ENCODE results near the gene RPGRIP1.

RPGRIP1 gene

GRCh38 chr14:21307637-21308036, 27.8 kb downstream of the RPGRIP1 start:
- Histone ChIP-seq H3K9ac (ENCODE audit: insufficient read length) (no peak overlapping the region), H3K9me3 (ENCODE audit: low read depth, low read length) (no peaks in the 10 kb centered on the region)

GRCh38 chr14:21308132-21308478, 28.2 kb downstream of the RPGRIP1 start:
- no peak for DNase-seq (ENCODE audit: low read depth, low spot score)
- Histone ChIP-seq H3K9ac (ENCODE audit: insufficient read length) (no peak overlapping the region), H3K27ac (no peak overlapping the region), H3K36me3 (ENCODE audit: insufficient read depth, low read length) (no peaks in the 10 kb centered on the region), H3K9me3 (ENCODE audit: low read depth, low read length) (no peaks in the 10 kb centered on the region), H3K4me3 (no peak overlapping the region)
- no peak for TF ChIP-seq POLR2AphosphoS5 (IDR thresholded peaks at IDR 0.05; ENCODE audit: borderline replicate concordance, low read depth, low read length)
- no peak for TF ChIP-seq EZH2 (IDR thresholded peaks at IDR 0.05)
- TF ChIP-seq FOXP2 (optimal IDR thresholded peaks at IDR 0.05; ENCODE audit: control extremely low read depth, extremely low read length, insufficient read depth) = no peak

More at GRCh38 chr14:21307637-21308036, 27.8 kb downstream of the RPGRIP1 start:
- no peak overlapping the region for H3K27ac ChIP-seq
- DNase-seq (ENCODE audit: low read depth, low spot score) = no peak
- TF ChIP-seq EZH2 (IDR thresholded peaks at IDR 0.05) (no peak), POLR2AphosphoS5 (IDR thresholded peaks at IDR 0.05; ENCODE audit: borderline replicate concordance, low read depth, low read length) (no peak), FOXP2 (optimal IDR thresholded peaks at IDR 0.05; ENCODE audit: control extremely low read depth, extremely low read length, insufficient read depth) (no peak)
- H3K36me3 ChIP-seq (ENCODE audit: insufficient read depth, low read length) = no peaks in the 10 kb centered on the region
- H3K4me3 ChIP-seq = no peak overlapping the region

GRCh38 chr14:21308479-21309237, 28.8 kb downstream of the RPGRIP1 start:
- Histone ChIP-seq H3K27ac (no peak overlapping the region), H3K9me3 (ENCODE audit: low read depth, low read length) (no peaks in the 10 kb centered on the region), H3K36me3 (ENCODE audit: insufficient read depth, low read length) (no peaks in the 10 kb centered on the region), H3K4me3 (no peak overlapping the region), H3K9ac (ENCODE audit: insufficient read length) (no peak overlapping the region)
- TF ChIP-seq POLR2AphosphoS5 (IDR thresholded peaks at IDR 0.05; ENCODE audit: borderline replicate concordance, low read depth, low read length) = peak; percentile 51; the same call in 1 of the 2 replicates
- no peak for TF ChIP-seq FOXP2 (optimal IDR thresholded peaks at IDR 0.05; ENCODE audit: control extremely low read depth, extremely low read length, insufficient read depth)
- TF ChIP-seq EZH2 (IDR thresholded peaks at IDR 0.05) = no peak
- peak; percentile 5 for DNase-seq (ENCODE audit: low read depth, low spot score)

- DNase-seq (ENCODE audit: low read depth, low spot score) = no peak
- H3K36me3 ChIP-seq (ENCODE audit: insufficient read depth, low read length) = no peaks in the 10 kb centered on the region
- TF ChIP-seq EZH2 (IDR thresholded peaks at IDR 0.05) (no peak), POLR2AphosphoS5 (IDR thresholded peaks at IDR 0.05; ENCODE audit: borderline replicate concordance, low read depth, low read length) (no peak), FOXP2 (optimal IDR thresholded peaks at IDR 0.05; ENCODE audit: control extremely low read depth, extremely low read length, insufficient read depth) (no peak)
- no peak overlapping the region for H3K4me3 ChIP-seq
- H3K9me3 ChIP-seq (ENCODE audit: low read depth, low read length) = no peaks in the 10 kb centered on the region
- H3K9ac ChIP-seq (ENCODE audit: insufficient read length) = no peak overlapping the region
- no peak overlapping the region for H3K27ac ChIP-seq
These were observed 29.4 kb downstream of the RPGRIP1 start for GRCh38 chr14:21309238-21309636.

- Histone ChIP-seq H3K36me3 (ENCODE audit: insufficient read depth, low read length) (no peaks in the 10 kb centered on the region), H3K9me3 (ENCODE audit: low read depth, low read length) (no peaks in the 10 kb centered on the region), H3K4me3 (no peak overlapping the region), H3K9ac (ENCODE audit: insufficient read length) (no peak overlapping the region), H3K27ac (no peak overlapping the region)
- no peak for TF ChIP-seq FOXP2 (optimal IDR thresholded peaks at IDR 0.05; ENCODE audit: control extremely low read depth, extremely low read length, insufficient read depth)
- no peak for TF ChIP-seq POLR2AphosphoS5 (IDR thresholded peaks at IDR 0.05; ENCODE audit: borderline replicate concordance, low read depth, low read length)
- TF ChIP-seq EZH2 (IDR thresholded peaks at IDR 0.05) = no peak
- no peak for DNase-seq (ENCODE audit: low read depth, low spot score)
These were observed 30.1 kb downstream of the RPGRIP1 start for GRCh38 chr14:21309956-21310355.

GRCh38 chr14:21311614-21312013, 31.7 kb downstream of the RPGRIP1 start:
- no peaks in the 10 kb centered on the region for H3K9me3 ChIP-seq (ENCODE audit: low read depth, low read length)
- no peak for DNase-seq (ENCODE audit: low read depth, low spot score)

GRCh38 chr14:21313512-21313911, 33.6 kb downstream of the RPGRIP1 start:
- no peak overlapping the region for H3K27ac ChIP-seq
- no peak for DNase-seq (ENCODE audit: low read depth, low spot score)
- TF ChIP-seq POLR2AphosphoS5 (IDR thresholded peaks at IDR 0.05; ENCODE audit: borderline replicate concordance, low read depth, low read length) (no peak), EZH2 (IDR thresholded peaks at IDR 0.05) (no peak), FOXP2 (optimal IDR thresholded peaks at IDR 0.05; ENCODE audit: control extremely low read depth, extremely low read length, insufficient read depth) (no peak)

More at GRCh38 chr14:21311614-21312013, 31.7 kb downstream of the RPGRIP1 start:
- Histone ChIP-seq H3K27ac (no peak overlapping the region), H3K9ac (ENCODE audit: insufficient read length) (no peak overlapping the region), H3K36me3 (ENCODE audit: insufficient read depth, low read length) (no peaks in the 10 kb centered on the region), H3K4me3 (no peak overlapping the region)
- no peak for TF ChIP-seq POLR2AphosphoS5 (IDR thresholded peaks at IDR 0.05; ENCODE audit: borderline replicate concordance, low read depth, low read length)
- no peak for TF ChIP-seq EZH2 (IDR thresholded peaks at IDR 0.05)
- no peak for TF ChIP-seq FOXP2 (optimal IDR thresholded peaks at IDR 0.05; ENCODE audit: control extremely low read depth, extremely low read length, insufficient read depth)

GRCh38 chr14:21317398-21317797, 37.5 kb downstream of the RPGRIP1 start:
- Histone ChIP-seq H3K27ac (no peak overlapping the region), H3K9me3 (ENCODE audit: low read depth, low read length) (no peaks in the 10 kb centered on the region), H3K4me3 (no peak overlapping the region), H3K36me3 (ENCODE audit: insufficient read depth, low read length) (no peaks in the 10 kb centered on the region), H3K9ac (ENCODE audit: insufficient read length) (no peak overlapping the region)
- TF ChIP-seq FOXP2 (optimal IDR thresholded peaks at IDR 0.05; ENCODE audit: control extremely low read depth, extremely low read length, insufficient read depth) (no peak), EZH2 (IDR thresholded peaks at IDR 0.05) (no peak), POLR2AphosphoS5 (IDR thresholded peaks at IDR 0.05; ENCODE audit: borderline replicate concordance, low read depth, low read length) (no peak)
- no peak for DNase-seq (ENCODE audit: low read depth, low spot score)

More at GRCh38 chr14:21313512-21313911, 33.6 kb downstream of the RPGRIP1 start:
- no peaks in the 10 kb centered on the region for H3K36me3 ChIP-seq (ENCODE audit: insufficient read depth, low read length)
- H3K9ac ChIP-seq (ENCODE audit: insufficient read length) = no peak overlapping the region
- no peaks in the 10 kb centered on the region for H3K9me3 ChIP-seq (ENCODE audit: low read depth, low read length)
- no peak overlapping the region for H3K4me3 ChIP-seq

Measured in SK-N-MC (cell line).